Vagina (tissue), 2 donors: ENCODE results near the gene ZNF672. TPM values are rescaled to one million over a fixed set of nuclear protein-coding genes. Genes with fewer than 3 reads are reported as not detected.
"Not testable (repeated sequence)": the region's sequence is repeated elsewhere in the genome, so short reads cannot be mapped to it uniquely, and the experiment has no call there.

ENCODE experiments used
- DNase-seq, 2 donors: peaks; one replicate each; pipeline ENCODE4 v3.0.0-alpha.2; 2017; ENCODE audit errors: extremely low spot score in 2 of 2
- H3K27ac ChIP-seq: fragments of 200-600 bp; sonication (generic); one replicate; pipeline ENCODE4 v1.5.1; 2019
- H3K27me3 ChIP-seq: fragments of 200-600 bp; sonication (generic); one replicate; pipeline ENCODE4 v1.5.1; 2019
- H3K36me3 ChIP-seq, 2 donors: fragments of 200-600 bp; sonication (generic); one replicate each; pipeline ENCODE4 v1.5.1; 2017 to 2019
- H3K4me1 ChIP-seq: fragments of 200-600 bp; sonication (generic); one replicate; pipeline ENCODE4 v1.5.1; 2019
- H3K4me3 ChIP-seq, 2 donors: fragments of 200-600 bp; sonication (generic); 1 replicate in 1 of 2; 2 replicates in 1 of 2; pipeline ENCODE4 v1.5.1; 2016 to 2019
- H3K9me3 ChIP-seq: fragments of 200-600 bp; sonication (generic); one replicate; pipeline ENCODE4 v1.5.1; 2019
- CTCF ChIP-seq, 3 experiments: fragments of 450-650 bp in 2 of 3; fragments of 200-600 bp in 1 of 3; sonication (generic) in 1 of 3; IDR thresholded peaks; one replicate each; pipeline ENCODE4 v1.5.1; 2017 to 2019; ENCODE audit warnings: antibody characterized with exemption in 3 of 3, mild to moderate bottlenecking in 2 of 3, moderate library complexity in 2 of 3
- POLR2A ChIP-seq, 2 donors: fragments of 450-650 bp; IDR thresholded peaks; one replicate each; pipeline ENCODE4 v1.6.1; 2017; ENCODE audit warnings: antibody characterized with exemption in 2 of 2, mild to moderate bottlenecking in 2 of 2, moderate library complexity in 2 of 2
- POLR2AphosphoS5 ChIP-seq, 2 donors: sonication (generic); formaldehyde crosslinking; IDR thresholded peaks; one replicate each; pipeline ENCODE4 v1.9.0; 2017; ENCODE audit warnings: antibody characterized with exemption in 2 of 2, mild to moderate bottlenecking in 2 of 2, low read depth in 1 of 2; ENCODE audit not compliant: insufficient read depth in 1 of 2
- intact Hi-C: fragments of 100-400 bp; cut with DNase I; formaldehyde crosslinking; loops from one replicate; pipeline ENCODE4 v1.15.1; 2023
- total RNA-seq: library from RNA; depleted of rRNA; stranded (reverse); fragments of >200 nt; gene quantifications from one replicate; pipeline ENCODE4 v1.2.3, GENCODE V29; 2016

The ZNF672 gene
- total RNA-seq, 1 donor from 2014 or later, result 44.9 TPM

DNA sequence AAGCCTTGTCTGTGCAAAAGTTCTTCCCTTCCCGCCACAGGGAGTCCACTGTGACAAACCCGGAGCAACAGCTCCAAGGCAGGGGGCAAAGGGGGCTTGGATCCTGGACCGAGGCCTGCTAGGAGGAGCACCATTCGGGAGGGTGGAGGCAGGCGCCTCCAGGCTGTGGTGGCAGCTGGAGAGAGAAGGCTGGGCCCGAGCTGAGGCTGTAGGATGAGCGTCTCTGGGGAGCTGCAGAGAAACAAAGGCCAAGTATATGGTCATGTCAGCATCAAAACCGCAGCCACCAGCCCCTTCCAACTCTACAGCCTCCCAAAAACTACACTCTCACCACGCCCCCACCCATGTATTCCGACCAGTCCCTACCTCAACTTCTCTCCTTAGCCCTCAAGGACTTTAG lies 12.9 kb upstream of the ZNF672 start:
- intact Hi-C loops, result no loop called here
- no peak for DNase-seq
- Histone ChIP-seq H3K36me3 (peaks cover 0 to 18% of the 10 kb centered on the region in 2 donors), H3K4me1 (peaks cover 56% of the 10 kb centered on the region), H3K4me3 (peak overlapping the region; percentile 67 to 77), H3K27ac (peak overlapping the region; percentile 98), H3K27me3 (no peaks in the 10 kb centered on the region), H3K9me3 (no peaks in the 10 kb centered on the region)
- TF ChIP-seq CTCF (IDR thresholded peaks at IDR 0.05) (no peak), POLR2AphosphoS5 (IDR thresholded peaks at IDR 0.05; ENCODE audit: insufficient read depth in 1 of 2, low read depth in 1 of 2) (no peak), POLR2A (IDR thresholded peaks at IDR 0.05) (no peak)

- H3K4me1 ChIP-seq, result peaks cover 56% of the 10 kb centered on the region
- intact Hi-C loops, result no loop called here
- TF ChIP-seq POLR2A (IDR thresholded peaks at IDR 0.05) (peak in 1 of 2 donors; percentile 28), POLR2AphosphoS5 (IDR thresholded peaks at IDR 0.05; ENCODE audit: insufficient read depth in 1 of 2, low read depth in 1 of 2) (no peak)
These were observed 12.5 kb upstream of the ZNF672 start for GRCh38 chr1:248825573-248825908.

DNA sequence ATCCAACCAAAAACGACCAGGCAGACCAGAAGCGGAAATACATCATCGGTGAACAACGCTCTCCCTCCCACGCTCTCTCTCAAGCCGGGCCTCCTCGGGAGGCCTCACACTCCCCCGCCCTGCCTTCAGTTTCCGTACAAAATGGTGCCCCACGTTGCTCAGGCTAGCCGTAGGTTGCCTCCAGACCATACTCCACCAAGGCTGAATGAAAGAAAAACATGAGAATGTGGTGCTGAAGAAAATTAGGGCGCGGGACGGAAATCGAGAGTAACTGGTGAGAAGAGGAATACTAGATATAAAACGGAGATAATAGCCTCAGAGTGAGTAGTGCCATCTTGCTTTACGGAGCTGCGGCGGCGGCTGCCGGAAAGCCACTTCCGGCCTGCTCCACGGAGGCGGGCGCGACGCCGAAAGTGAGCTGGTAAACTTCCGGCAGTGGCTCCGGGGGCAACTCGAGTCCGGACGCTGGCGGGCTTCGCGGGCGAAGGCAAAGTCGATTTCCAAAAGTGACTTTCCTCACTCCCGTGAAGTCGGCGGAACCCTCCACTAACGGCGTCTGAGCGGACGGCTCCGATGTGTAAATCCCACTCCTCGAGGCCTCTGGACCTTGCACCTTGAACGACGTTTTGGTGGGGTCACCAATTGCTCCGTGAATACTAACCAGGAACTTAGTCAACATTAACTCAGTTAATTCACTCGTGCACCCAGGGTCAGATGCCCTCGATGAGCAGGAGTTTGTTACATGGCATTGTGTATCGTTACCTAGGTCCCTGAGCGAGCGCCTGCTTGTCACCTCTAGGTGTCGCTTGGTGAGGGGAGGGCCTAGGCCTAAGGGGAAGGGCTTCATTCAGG lies 11.9 kb upstream of the ZNF672 start, which contains the start of gene SH3BP5L:
Gene SH3BP5L (minus strand): TSS at position 7 of the 852 bp plus-strand sequence. CDS start 980 bp downstream, outside the sequence.
- intact Hi-C loops, result no loop called here
- DNase-seq, result peak in 1 of 2 donors; percentile 97
- TF ChIP-seq POLR2AphosphoS5 (IDR thresholded peaks at IDR 0.05; ENCODE audit: insufficient read depth in 1 of 2, low read depth in 1 of 2) (peak; percentile 90 to 94), CTCF (IDR thresholded peaks at IDR 0.05) (peak in 1 of 3 experiments; percentile 41), POLR2A (IDR thresholded peaks at IDR 0.05) (peak in 1 of 2 donors; percentile 67)

More at GRCh38 chr1:248825573-248825908, 12.5 kb upstream of the ZNF672 start:
- Histone ChIP-seq H3K36me3 (peaks cover 0 to 14% of the 10 kb centered on the region in 2 donors), H3K27ac (peak overlapping the region; percentile 98), H3K4me3 (peak overlapping the region; percentile 67 to 77), H3K27me3 (no peaks in the 10 kb centered on the region), H3K9me3 (no peaks in the 10 kb centered on the region)
- DNase-seq, result no peak

GRCh38 chr1:248828845-248829244 lies 9.2 kb upstream of the ZNF672 start:
- intact Hi-C loops, result no loop called here
- no peak for DNase-seq
- Histone ChIP-seq H3K9me3 (no peaks in the 10 kb centered on the region), H3K27ac (no peak overlapping the region), H3K36me3 (peaks cover 0 to under 1% of the 10 kb centered on the region in 2 donors), H3K27me3 (no peaks in the 10 kb centered on the region), H3K4me1 (peaks cover 25% of the 10 kb centered on the region), H3K4me3 (no peak overlapping the region)
- TF ChIP-seq POLR2A (IDR thresholded peaks at IDR 0.05) (no peak), POLR2AphosphoS5 (IDR thresholded peaks at IDR 0.05; ENCODE audit: insufficient read depth in 1 of 2, low read depth in 1 of 2) (no peak), CTCF (IDR thresholded peaks at IDR 0.05) (no peak)

More for the DNA sequence above, 11.9 kb upstream of the ZNF672 start, which contains the start of gene SH3BP5L:
- Histone ChIP-seq H3K9me3 (no peaks in the 10 kb centered on the region), H3K27me3 (no peaks in the 10 kb centered on the region), H3K4me1 (peaks cover 52% of the 10 kb centered on the region), H3K36me3 (peaks cover 0 to 9% of the 10 kb centered on the region in 2 donors), H3K4me3 (peak within 1 kb of the TSS; percentile 67 to 77), H3K27ac (peak within 1 kb of the TSS; percentile 98)

- H3K36me3 ChIP-seq, H3K4me1 ChIP-seq, H3K27ac ChIP-seq, DNase-seq, H3K4me3 ChIP-seq, H3K27me3 ChIP-seq, H3K9me3 ChIP-seq, intact Hi-C loops: not testable (repeated sequence)
These were observed 7.4 kb upstream of the ZNF672 start for GRCh38 chr1:248830718-248831017.

GRCh38 chr1:248831842-248832241 lies 6.2 kb upstream of the ZNF672 start:
- no peak for TF ChIP-seq POLR2AphosphoS5 (IDR thresholded peaks at IDR 0.05; ENCODE audit: insufficient read depth in 1 of 2, low read depth in 1 of 2)
- Histone ChIP-seq H3K4me1 (peaks cover 6% of the 10 kb centered on the region), H3K4me3 (no peak overlapping the region), H3K27ac (no peak overlapping the region), H3K27me3 (no peaks in the 10 kb centered on the region), H3K36me3 (no peaks in the 10 kb centered on the region), H3K9me3 (no peaks in the 10 kb centered on the region)
- intact Hi-C loops, result no loop called here
- DNase-seq, result no peak
